ENCODE measurements around the gene NUBP2.

- TF ChIP-seq CTCF (conservative IDR thresholded peaks at IDR 0.05; ENCODE audit: low read depth, low read length) (no peak), EZH2 (IDR thresholded peaks at IDR 0.05; ENCODE audit: borderline replicate concordance, low read depth, low read length, poor library complexity, severe bottlenecking) (no peak)
Measured at GRCh38 chr16:1792836-1793577, 10.2 kb downstream of the NUBP2 start.
